GM21825 (cell line): Measurements from ENCODE around the gene POLG2.
A peak's percentile ranks its signal among the peaks of the same experiment; 100 is the strongest.
"Not testable (repeated sequence)": the region's sequence is repeated elsewhere in the genome, so short reads cannot be mapped to it uniquely, and the experiment has no call there.

Source experiments
- ATAC-seq: cut with Tn5 transposase; IDR thresholded peaks from one replicate; pipeline ENCODE4 v1.9.1; 2021; ENCODE audit warnings: mild to moderate bottlenecking, moderate library complexity; ENCODE audit not compliant: unreplicated experiment

Gene POLG2

DNA sequence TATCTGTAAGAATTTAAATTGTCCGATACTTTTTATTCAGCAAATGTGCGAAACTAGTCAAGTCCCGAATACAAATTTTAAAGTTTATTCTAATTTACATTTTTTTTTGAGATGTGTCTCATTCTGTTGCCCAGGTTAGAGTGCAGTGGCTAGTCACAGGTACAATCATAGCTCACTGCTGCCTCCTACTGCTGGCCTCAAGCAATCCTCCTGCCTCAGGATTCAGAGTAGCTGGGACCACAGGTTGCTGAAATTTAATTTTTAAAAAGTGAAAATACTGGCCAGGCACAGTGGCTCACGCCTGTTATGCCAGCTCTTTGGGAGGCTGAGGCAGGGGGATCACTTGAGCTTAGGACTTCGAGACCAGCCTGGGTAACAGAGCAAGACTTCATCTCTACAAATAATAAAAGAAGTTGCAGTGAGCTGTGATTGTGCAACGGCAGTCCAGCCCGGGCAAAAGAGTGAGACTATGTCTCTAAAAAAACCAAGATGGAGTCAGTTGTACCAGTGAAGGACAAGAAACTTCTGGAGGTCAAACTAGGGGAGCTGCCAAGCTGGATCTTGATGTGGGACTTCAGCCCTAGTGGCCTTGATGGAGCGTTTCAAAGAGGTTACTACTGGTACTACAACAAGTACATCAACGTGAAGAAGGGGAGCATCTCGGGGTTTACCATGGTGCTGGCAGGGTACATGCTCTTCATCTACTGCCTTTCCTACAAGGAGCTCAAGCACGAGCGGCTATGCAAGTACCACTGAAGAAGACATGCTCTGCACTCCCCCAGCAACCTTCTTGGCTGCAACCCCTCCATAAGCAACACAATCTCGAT, 5.6 kb downstream of the POLG2 start:
- no peak for ATAC-seq

DNA sequence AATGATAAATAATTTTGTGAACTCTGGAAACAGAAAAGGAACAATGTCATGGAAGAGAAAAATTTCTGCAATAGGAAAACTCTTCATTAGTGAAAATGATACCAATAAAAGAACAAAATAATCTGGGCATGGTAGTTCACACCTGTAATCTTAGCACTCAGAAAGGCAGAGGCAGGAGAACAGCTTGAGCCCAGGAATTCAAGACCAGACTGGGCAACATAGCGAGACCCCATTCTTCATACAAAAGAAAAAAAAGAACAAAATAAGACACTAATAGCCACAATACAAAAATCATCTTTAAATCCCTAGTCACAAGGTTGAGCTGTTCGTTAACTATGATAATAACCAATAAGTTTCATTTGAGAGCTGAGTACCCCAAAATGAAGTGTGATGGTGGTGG, 8.6 kb downstream of the POLG2 start:
- ATAC-seq = no peak

DNA sequence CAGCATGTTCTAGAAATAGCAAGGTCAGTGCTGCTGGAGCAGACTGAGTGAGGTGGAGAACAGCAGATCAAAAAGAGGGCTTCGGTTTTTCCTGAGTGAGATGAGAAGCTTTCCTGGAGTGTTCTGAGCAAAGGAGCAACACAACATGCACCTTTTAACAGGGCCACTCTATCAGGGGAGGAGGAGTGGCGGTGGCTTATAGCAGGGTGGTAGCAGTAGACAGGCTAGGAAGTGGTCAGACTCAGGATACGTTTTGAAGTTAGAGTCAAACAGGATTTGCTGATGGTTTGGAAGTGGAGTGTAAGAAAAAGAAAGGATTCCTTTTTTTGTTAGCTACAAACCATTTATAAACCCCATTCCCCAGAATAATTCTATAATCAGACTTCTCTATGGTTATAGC, 12.5 kb downstream of the POLG2 start:
- no peak for ATAC-seq

DNA sequence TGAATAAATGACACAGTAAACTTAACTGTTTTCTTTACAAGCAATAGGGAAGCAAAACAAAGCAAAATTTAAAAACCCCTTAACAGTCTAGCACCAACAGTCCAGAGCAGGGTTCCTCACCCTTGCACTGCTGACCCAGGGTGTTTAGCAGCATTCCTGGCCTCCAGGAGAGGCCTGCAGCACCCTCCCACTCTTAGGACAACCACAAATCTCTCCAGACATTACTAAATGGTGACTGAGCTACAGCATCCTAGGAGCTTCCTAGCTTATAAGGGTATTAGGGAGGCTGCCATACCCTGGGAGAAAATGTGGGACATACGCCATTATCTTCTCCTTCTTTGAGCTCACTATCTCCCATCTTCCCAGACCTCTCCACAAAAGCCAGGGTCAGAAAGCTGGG, 15.9 kb downstream of the POLG2 start:
- ATAC-seq = no peak

DNA sequence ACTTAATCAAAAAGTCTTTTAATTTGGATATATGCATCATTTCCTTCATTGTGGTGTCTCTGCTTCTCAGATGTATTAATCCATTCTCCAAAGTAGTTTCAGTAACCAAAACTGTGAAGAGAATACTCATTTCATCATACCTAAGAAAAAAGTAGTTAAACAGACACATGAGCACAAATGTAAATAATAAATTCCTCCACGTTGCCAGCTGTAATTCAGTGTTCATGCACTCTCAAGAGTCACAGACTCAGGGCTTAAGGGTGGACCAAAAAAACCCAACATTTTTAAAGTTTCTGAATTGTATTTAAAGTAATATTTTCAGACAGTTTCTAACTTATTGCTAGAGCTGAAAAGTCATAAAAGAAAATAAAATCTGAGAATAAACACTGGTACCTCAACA, 19.0 kb downstream of the POLG2 start:
- ATAC-seq = no peak

DNA sequence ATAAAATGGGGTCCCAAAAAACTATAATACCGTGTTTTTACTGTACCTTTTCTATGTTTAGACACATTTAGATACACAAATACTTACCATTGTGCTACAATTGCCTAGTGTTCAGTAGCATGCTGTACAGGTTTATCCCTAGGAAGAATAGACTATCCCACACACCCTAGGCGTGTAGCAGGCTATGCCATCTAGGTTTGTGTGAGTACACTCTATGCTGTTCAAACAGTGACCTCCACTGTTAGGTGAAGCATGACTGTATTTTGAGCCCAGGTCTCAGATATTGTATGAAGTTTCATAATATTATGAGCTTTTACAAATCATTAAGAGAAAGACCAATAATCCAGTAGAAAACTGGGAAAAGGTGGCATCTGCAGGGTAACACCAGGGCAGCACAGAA, 24.3 kb downstream of the POLG2 start:
- ATAC-seq = no peak

DNA sequence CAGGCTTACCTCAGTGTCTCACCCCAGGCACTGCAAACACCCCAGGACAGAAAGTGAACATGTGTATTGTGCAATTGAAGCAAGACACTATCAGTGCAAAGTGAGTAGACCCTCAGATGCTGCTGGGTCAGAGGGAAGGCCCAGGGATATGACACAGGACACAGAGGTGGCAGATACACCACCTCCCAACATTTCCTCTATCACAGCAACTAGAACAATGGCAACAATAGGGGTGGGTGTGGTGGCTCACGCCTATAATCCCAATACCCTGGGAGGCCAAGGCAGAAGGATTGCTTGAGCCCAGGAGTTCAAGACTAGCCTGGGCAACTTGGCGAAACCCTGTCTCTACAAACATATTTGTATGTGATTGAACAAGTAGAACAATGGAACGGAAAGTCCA, 25.4 kb downstream of the POLG2 start:
- no peak for ATAC-seq

DNA sequence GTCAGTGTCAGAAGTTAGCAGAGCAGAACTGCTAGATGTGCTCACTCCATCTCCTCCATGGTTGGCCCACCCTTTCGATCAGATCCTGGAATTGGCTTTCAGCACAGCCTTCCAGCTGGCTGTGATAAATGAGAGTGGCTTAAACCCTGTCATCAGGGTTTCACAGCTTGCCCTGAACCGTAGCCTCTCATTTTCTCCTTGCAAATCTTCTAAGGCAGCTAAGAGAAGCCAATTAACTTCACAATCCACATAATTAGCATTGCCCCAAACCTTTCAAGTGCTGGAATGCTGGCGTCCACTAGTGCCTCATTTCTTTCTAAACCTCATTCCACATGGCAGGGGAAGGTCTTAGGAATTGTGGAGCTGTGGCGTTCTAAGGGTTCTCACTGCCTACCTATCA, 26.2 kb downstream of the POLG2 start:
- no peak for ATAC-seq

DNA sequence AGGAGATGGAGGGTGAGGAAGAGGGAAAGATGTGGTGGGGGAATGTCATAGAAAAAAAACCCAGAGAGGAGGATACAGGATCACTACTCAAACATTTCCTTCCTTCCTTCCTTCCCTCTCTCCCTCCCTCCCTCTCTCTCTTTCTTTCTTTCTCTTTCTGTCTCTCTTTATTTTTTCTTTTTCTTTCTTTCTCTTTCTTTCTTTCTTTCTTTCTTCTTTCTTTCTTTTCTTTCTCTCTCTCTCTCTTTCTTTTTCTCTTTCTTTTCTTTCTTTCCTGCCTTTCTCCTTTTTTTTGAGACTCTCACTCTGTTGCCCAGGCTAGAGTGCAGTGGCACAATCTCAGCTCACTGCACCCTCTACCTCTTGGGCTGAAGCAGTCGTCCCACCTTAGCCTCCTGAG, 30.0 kb downstream of the POLG2 start:
- ATAC-seq = not testable (repeated sequence)

DNA sequence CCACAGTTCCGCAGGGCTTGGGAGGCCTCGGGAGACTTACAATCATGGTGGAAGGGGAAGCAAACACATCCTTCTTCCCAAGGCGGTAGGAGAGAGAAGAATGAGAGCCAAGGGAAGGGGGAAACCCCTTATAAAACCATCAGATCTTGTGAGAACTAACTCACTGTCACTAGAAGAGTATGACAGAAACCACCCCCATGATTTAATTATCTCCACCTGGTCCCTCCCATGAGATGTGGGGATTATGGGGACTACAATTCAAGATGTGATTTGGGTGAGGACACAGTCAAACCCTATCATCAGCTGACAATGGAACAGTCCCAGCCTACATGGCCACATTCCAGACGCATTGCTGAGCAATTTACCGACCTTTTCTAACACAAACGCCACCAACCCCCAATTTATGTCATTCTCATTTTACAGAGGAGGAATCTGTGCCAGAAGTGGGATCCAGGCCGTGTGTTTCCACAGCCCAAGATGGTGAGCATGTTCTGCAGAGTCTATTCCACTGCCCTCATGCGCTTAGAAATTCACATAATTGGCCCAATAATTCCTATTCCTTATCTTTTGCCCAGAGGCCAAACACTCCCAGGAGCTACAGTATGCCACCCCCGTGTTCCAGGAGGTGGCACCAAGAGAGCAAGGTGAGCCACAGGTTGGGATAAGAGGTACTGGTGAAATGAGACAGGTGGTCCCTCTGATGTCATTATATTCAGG, 30.7 kb downstream of the POLG2 start:
- ATAC-seq = no peak

DNA sequence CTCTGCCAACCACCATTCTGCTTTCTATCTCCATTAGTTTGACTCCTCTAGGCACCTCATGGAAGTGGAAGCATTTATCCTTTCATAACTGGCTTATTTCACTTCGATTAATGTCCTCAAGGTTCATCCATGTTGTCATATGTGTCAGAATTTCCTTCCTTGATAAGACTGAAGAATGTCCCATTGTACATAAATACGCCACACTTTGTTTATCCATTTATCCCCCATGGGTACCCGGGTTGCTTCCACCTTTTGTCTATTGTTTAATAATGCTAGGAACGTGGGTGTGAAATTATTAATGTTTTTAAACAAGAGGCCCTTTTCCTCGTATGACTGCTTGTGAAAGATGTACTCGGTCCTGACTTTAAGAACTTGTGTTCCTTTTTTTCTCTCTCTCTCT, 35.1 kb downstream of the POLG2 start:
- ATAC-seq = no peak

DNA sequence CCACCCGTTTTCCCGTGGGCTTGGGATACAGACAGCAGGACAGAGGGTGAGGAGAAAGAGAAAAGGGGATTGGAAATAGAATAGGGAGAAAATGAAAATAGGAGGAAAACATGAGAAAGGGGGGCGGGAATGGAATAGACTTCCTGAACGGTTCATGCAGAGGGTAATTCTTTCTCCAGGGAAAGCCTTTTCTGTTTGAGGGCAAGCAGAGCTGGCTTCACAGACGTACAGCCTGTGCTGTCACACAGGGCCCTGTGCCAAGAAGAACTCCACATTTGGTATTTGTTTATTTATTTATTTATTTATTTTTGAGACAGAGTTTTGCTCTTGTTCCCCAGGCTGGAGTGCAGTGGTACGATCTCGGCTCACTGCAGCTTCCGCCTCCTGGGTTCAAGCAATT, 35.9 kb downstream of the POLG2 start:
- ATAC-seq = no peak

DNA sequence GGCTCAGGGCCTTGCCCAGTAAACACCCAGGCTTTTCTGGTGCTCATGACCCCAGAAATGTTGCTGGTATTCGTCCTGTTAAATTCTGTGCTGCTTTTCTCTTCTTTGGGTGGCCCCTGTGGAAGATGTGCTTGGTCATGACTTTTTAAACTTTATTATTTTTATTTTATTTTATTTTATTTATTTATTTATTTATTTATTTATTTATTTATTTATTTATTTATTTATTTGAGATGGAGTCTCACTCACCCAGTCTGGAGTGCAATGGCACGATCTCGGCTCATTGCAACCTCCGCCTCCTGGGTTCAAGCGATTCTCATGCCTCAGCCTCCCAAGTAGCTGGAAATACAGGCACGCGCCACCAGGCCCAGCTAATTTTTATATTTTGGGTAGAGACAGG, 37.0 kb downstream of the POLG2 start:
- not testable (repeated sequence) for ATAC-seq

DNA sequence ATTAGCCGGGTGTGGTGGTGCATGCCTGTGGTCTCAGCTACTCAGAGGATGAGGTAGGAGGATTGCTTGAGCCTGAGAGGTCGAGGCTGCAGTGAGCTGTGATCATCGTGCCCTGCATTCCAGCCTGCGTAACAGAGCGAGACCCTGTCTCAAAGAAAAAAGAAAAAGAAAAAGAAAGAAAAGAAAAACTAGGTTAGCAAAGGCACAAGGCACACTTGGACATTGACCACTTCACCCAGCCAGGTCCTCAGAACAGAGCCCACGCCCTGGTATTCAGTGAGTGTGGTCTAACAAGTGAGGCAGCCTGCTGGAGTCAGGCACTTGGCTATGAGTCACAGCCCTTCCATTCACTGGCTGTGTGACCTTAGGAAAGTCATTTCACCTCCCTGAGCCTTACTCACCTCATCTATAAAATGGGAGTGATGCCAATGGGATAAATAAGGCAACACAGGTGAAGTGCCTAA, 37.5 kb downstream of the POLG2 start:
- ATAC-seq = no peak

DNA sequence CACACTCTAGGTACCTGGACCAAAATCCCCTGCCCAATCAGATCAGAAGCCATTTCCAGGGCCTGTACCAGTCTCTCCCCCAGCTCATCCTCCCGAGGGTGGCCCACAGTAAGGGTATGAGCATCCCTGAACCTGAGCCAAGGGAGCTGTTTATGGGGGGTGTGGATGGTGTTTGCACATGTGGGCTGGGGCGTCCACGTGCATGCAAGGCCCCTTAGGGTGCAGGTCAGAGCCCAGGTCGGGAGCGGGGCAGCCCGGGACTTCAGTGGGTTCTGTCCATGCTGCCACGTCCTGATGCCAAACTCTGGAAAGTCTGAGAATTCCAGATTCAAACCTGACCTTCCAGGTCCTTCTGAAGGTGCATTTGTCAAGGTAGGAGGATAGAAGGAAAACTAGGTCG, 38.1 kb downstream of the POLG2 start:
- no peak for ATAC-seq

DNA sequence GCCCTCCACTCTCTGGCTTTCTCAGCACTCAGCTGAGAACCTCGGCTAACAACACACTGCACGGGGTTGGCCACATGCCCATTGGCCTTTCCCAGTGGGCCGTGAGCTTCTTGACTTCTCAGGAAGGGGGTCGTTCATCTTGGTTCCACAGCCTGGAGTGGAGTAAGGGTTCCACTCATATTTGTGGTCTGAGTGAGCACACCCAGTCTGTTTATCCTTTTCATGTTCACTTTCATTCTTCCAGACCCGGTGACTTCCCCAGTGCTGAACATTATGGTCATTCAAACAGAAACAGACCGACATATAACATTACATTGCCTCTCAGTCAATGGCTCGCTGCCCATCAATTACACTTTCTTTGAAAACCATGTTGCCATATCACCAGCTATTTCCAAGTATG, 39.7 kb downstream of the POLG2 start:
- no peak for ATAC-seq

DNA sequence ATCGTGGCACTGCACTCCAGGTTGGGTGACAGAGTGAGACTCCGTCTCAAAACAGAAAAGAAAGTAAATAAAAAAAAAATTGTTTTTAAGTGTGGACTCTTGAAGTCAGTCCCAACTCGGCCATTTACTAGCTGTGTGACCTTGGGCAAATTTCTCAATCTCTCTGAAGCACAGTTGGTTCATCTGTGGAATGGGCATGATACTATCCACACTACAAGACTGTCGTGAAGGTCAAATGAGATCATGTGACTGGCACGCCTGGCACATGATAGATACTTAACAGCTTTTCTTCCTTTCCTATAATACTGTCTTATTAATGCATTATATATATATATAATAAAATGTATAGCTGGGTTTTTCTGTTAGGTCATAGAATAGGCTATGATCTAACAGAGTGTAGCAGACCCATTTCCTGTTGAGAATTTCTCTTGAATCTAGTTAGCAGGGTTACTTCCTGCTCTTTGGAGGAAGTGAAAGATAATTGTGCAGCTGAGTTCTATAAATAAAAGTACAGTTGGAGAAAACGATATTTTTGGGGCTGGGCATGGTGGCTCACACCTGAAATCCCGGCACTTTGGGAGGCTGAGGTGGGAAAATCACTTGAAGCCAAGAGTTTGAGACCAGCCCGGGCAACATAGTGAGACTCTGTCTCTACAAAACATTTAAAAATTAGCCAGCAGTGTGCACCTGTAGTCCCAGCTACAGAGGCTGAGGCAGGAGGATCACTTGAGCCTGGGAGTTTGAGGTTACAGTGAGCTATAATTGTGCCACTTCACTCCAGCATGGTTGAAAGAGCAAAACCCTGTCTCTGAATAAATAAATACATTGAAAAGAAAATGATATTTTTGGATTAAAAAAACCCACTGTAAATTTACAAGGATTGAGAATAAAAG, 40.6 kb downstream of the POLG2 start:
- ATAC-seq = no peak

DNA sequence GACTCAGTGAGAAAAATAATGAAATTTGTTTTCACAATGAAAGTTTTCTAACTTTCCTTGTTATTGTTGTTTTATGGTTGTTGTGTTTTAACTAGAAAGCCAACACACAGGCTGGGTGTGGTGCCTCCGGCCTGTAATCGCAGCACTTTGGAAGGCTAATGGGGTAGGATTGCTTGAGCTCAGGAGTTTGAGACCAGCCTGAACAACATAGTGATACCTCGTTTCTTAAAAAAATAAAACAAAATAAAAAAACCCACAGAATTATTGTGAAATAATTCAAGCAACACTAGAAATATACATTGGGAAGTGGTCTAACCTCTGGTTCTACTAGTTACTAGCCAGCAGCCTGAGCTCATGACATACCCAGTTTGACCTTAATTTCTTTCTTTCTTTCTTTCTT, 47.3 kb downstream of the POLG2 start:
- ATAC-seq = no peak

DNA sequence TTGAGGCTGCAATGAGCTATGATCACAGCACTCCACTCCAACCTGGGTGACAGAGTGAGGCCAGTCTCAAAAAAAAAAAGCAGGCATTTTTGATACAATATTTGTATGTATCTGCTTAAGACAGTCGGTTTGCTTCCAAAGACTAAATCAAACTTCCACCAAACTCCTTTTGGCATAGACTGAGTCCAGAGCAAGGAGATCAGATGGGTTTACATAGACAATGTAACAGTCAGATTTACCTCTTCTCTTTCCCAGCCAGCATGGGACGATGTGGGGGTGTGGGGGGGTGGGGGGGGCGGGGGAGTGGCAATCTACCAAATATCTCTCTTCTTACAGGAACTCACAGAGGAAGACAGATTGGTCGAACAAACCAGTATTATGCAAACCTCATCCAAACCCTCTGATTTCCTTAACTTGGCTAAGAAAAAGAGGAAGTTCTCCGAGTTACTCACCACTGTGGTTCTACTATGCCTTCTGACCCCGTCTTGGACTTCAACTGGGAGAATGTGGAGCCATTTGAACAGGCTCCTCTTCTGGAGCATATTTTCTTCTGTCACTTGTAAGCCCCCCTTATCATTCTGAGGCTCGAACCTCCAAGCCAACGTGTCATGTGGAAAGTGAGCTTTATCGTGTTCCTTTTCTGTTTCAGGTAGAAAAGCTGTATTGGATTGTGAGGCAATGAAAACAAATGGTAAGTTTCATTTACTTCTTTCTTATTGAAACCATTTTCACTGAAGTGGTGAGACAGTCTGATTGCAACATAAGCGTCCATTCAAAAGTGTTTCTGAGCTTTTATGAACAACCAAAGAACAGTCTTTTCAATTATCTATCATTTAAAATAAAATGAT, 48.0 kb downstream of the POLG2 start, which contains the start of gene MILR1:
TSS of gene MILR1 (plus strand) at position 451 of the 848 bp plus-strand sequence. CDS start at position 505, 54 bp downstream.
- ATAC-seq = peak; percentile 77

DNA sequence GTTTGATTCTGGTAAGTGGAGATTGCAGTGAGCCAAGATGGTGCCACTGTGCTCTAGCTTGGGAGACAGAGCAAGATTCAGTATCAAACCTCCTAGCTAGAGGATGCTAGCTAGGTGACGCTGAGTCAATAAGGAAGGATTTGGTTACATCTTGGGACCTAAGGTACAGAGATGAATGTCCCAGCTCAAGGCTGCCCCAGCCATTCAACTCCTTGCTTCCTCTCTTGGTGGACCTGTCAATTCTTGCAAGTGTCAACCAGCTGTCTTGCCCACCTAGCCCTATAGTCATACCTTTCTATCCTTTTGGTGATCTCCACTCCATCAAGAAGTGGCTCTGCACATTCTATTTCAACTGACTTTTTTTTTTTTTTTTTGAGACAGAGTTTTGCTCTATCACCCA, 49.3 kb downstream of the POLG2 start:
- no peak for ATAC-seq
